GM13976 (cell line): ENCODE results near the gene COPE.

Source experiments
- DNase-seq: peaks from one replicate; pipeline ENCODE4 v3.0.0; 2012; ENCODE audit warnings: low spot score
- CTCF ChIP-seq: IDR thresholded peaks from 2 replicates; pipeline ENCODE4 v1.5.1; 2012; ENCODE audit warnings: borderline replicate concordance, mild to moderate bottlenecking; ENCODE audit not compliant: insufficient read depth; ENCODE audit errors: extremely low read depth, missing control alignments, control extremely low read depth
- in situ Hi-C: fragments of 300-500 bp; cut with MboI; formaldehyde crosslinking; loops from one replicate; pipeline ENCODE4 v1.12.0; 2022; ENCODE audit warnings: low sequenced_read_pairs, mixed read lengths, inconsistent platforms; ENCODE audit not compliant: unreplicated experiment

Gene COPE

GRCh38 chr19:18931316-18932162 lies 12.4 kb upstream of the COPE start:
- DNase-seq = no peak
- in situ Hi-C loops = no loop called here

GRCh38 chr19:18929311-18929710 lies 10.1 kb upstream of the COPE start:
- in situ Hi-C loops = no loop called here
- TF ChIP-seq CTCF = no peak
- no peak for DNase-seq

More at GRCh38 chr19:18931316-18932162, 12.4 kb upstream of the COPE start:
- no peak for TF ChIP-seq CTCF

- in situ Hi-C loops = no loop called here
These were observed 9.0 kb upstream of the COPE start for GRCh38 chr19:18928018-18928805.

GRCh38 chr19:18924684-18925213 lies 5.6 kb upstream of the COPE start:
- in situ Hi-C loops = no loop called here
- no peak for DNase-seq
- no peak for TF ChIP-seq CTCF

More at GRCh38 chr19:18928018-18928805, 9.0 kb upstream of the COPE start:
- TF ChIP-seq CTCF = no peak
- no peak for DNase-seq

GRCh38 chr19:18922228-18922985 lies 3.2 kb upstream of the COPE start:
- in situ Hi-C loops = no loop called here
- DNase-seq = no peak
- TF ChIP-seq CTCF = no peak

- no peak for TF ChIP-seq CTCF
- DNase-seq = no peak
- in situ Hi-C loops = no loop called here
These were observed 2.4 kb upstream of the COPE start for GRCh38 chr19:18921593-18921992.
